Measurements from ENCODE around the gene PCP4. TPM values are rescaled to one million over a fixed set of nuclear protein-coding genes. Genes with fewer than 3 reads are reported as not detected.

Gene PCP4
- total RNA-seq, 1 experiment from 2014 or later, result 0.77 TPM

GRCh38 chr21:39968010-39968409, 100.8 kb downstream of the PCP4 start:
- Histone ChIP-seq H3K4me2 (ENCODE audit: insufficient read depth, insufficient read length, low read length) (no peak overlapping the region), H4K5ac (ENCODE audit: insufficient read length, low read depth, low read length) (no peak overlapping the region), H3K14ac (ENCODE audit: insufficient read depth, low read length) (no peak overlapping the region), H2AFZ (ENCODE audit: low read length) (no peak overlapping the region), H3T11ph (ENCODE audit: low read length) (no peak overlapping the region), H3K79me2 (ENCODE audit: insufficient read depth, low read length) (no peaks in the 10 kb centered on the region), H3K4ac (ENCODE audit: low read depth, low read length) (no peak overlapping the region), H4K20me1 (ENCODE audit: control insufficient read depth, insufficient read depth, insufficient read length) (no peaks in the 10 kb centered on the region), H2BK120ac (ENCODE audit: low read depth, low read length, poor library complexity, severe bottlenecking) (no peak overlapping the region), H3K18ac (ENCODE audit: insufficient read length, low read depth, low read length) (no peak overlapping the region), H2BK20ac (ENCODE audit: low read depth, low read length, poor library complexity, severe bottlenecking) (no peak overlapping the region), H2BK5ac (ENCODE audit: insufficient read length, low read length) (no peak overlapping the region), H3K9ac (ENCODE audit: extremely low read depth, insufficient read length, low read length) (no peak overlapping the region), H3K27me3 (ENCODE audit: insufficient read depth, low read length) (no peaks in the 10 kb centered on the region), H3K27ac (ENCODE audit: insufficient read length, low read depth, low read length) (no peak overlapping the region), H2AK5ac (ENCODE audit: insufficient read length, low read length) (no peak overlapping the region), H2BK12ac (ENCODE audit: insufficient read length, low read depth, low read length) (no peak overlapping the region), H3K79me1 (ENCODE audit: insufficient read depth, low read depth, low read length, poor library complexity, severe bottlenecking) (no peaks in the 10 kb centered on the region), H2BK15ac (ENCODE audit: low read depth, low read length) (no peak overlapping the region), H4K91ac (ENCODE audit: insufficient read length, low read depth, low read length) (no peak overlapping the region), H3K56ac (ENCODE audit: insufficient read length, low read depth, low read length) (no peak overlapping the region), H3K23ac (ENCODE audit: insufficient read length, low read depth, low read length) (no peak overlapping the region), H3K9me3 (ENCODE audit: control insufficient read depth, low read depth, low read length) (no peaks in the 10 kb centered on the region), H3K23me2 (ENCODE audit: insufficient read length, low read depth, low read length, poor library complexity, severe bottlenecking) (no peaks in the 10 kb centered on the region), H4K8ac (replicated peaks; ENCODE audit: insufficient read length, low read depth, low read length) (no peak overlapping the region), H3K4me1 (ENCODE audit: insufficient read depth, low read length) (no peaks in the 10 kb centered on the region)
- DNase-seq, result peak; percentile 43
- no CpG with 5 or more reads among the region's 2 CpGs for WGBS (ENCODE audit: extremely low coverage, insufficient read length, low lambda C conversion rate)
- no peaks in the 10 kb centered on the region for H3K4me1 Mint-ChIP-seq
- H3K9me3 Mint-ChIP-seq, result peaks cover 11 to 19% of the 10 kb centered on the region in 2 experiments; a peak in 4 of 5 replicates
- peak; percentile 61 for TF ChIP-seq CTCF (conservative IDR thresholded peaks at IDR 0.05)
- no peak overlapping the region for H3K4me3 Mint-ChIP-seq
- H3K27me3 Mint-ChIP-seq (ENCODE audit: low read depth), result no peaks in the 10 kb centered on the region; the same call in 1 of the 2 replicates
- H3K36me3 Mint-ChIP-seq (ENCODE audit: insufficient read depth in 1 of 3, low read depth in 3 of 3), result peaks cover 3 to 6% (median 4%) of the 10 kb centered on the region in 3 experiments; a peak in 4 of 7 replicates
- H3K27ac Mint-ChIP-seq, result no peak overlapping the region; a peak in 1 of 7 replicates

Measured in H9 (cell line).